Right atrium auricular region (tissue), 2 donors: ENCODE results near the gene CFTR. TPM values are rescaled to one million over a fixed set of nuclear protein-coding genes. Genes with fewer than 3 reads are reported as not detected.

Source experiments
- DNase-seq: peaks from one replicate; pipeline ENCODE4 v3.0.0-alpha.2; 2019; ENCODE audit warnings: low spot score
- H3K27ac ChIP-seq, 2 donors: fragments of 200-600 bp; sonication (generic); 1 replicate in 1 of 2; 2 replicates in 1 of 2; pipeline ENCODE4 v1.5.1; 2016 to 2019
- H3K27me3 ChIP-seq, 2 donors: fragments of 200-600 bp; sonication (generic); one replicate each; pipeline versions ENCODE4 v1.5.1 to v1.6.0; 2017 to 2019
- H3K36me3 ChIP-seq: fragments of 200-600 bp; sonication (generic); one replicate; pipeline ENCODE4 v1.5.1; 2016
- H3K4me1 ChIP-seq, 2 donors: fragments of 200-600 bp; sonication (generic); one replicate each; pipeline versions ENCODE4 v1.5.1 to v1.6.0; 2017 to 2019
- H3K4me3 ChIP-seq, 2 donors: fragments of 200-600 bp; sonication (generic); 1 replicate in 1 of 2; 2 replicates in 1 of 2; pipeline ENCODE4 v1.5.1; 2017 to 2019; ENCODE audit warnings: mild to moderate bottlenecking in 1 of 2, moderate library complexity in 1 of 2
- H3K9me3 ChIP-seq, 2 donors: fragments of 200-600 bp; sonication (generic); one replicate each; pipeline ENCODE4 v1.5.1; 2019
- total RNA-seq, 2 donors: library from RNA; depleted of rRNA; stranded (reverse); fragments of >200 nt; gene quantifications; one replicate each; pipeline ENCODE4 v1.1.0, GENCODE V29; 2016
- TF ChIP-seq, protein P1 (sequence below), 2 donors: fragments of 200-600 bp; sonication (generic); IDR thresholded peaks; one replicate each; pipeline ENCODE4 v1.5.1; 2019; ENCODE audit warnings: antibody characterized with exemption in 2 of 2

Gene CFTR
- total RNA-seq, 2 donors from 2014 or later = 0.67 to 1.3 TPM

DNA sequence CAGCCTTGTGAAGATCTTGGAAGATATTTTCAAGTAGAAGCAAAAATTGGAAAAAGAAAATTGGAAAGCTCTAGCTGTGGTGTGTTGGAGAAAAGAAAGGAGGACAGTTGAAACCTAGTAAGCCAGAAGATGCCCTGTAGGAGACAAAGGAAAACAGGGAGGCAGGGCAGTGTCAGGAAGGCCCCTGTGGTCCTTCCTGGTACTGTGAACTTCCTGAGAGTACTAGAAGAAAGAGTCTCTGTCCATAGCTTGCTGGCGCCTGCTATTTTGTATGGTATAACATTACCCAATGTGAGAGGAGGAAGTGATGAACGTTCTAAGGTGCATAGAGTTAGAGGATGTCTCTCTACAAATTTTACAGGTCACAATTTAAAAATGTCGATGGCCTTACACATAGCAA is 210.3 kb downstream of the CFTR start:
- Histone ChIP-seq H3K27ac (no peak overlapping the region), H3K4me1 (no peaks in the 10 kb centered on the region), H3K36me3 (no peaks in the 10 kb centered on the region), H3K4me3 (no peak overlapping the region), H3K27me3 (no peaks in the 10 kb centered on the region), H3K9me3 (no peaks in the 10 kb centered on the region)
- TF ChIP-seq, protein P1, sequence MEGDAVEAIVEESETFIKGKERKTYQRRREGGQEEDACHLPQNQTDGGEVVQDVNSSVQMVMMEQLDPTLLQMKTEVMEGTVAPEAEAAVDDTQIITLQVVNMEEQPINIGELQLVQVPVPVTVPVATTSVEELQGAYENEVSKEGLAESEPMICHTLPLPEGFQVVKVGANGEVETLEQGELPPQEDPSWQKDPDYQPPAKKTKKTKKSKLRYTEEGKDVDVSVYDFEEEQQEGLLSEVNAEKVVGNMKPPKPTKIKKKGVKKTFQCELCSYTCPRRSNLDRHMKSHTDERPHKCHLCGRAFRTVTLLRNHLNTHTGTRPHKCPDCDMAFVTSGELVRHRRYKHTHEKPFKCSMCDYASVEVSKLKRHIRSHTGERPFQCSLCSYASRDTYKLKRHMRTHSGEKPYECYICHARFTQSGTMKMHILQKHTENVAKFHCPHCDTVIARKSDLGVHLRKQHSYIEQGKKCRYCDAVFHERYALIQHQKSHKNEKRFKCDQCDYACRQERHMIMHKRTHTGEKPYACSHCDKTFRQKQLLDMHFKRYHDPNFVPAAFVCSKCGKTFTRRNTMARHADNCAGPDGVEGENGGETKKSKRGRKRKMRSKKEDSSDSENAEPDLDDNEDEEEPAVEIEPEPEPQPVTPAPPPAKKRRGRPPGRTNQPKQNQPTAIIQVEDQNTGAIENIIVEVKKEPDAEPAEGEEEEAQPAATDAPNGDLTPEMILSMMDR (IDR thresholded peaks at IDR 0.05) = no peak
- no peak for DNase-seq

- Histone ChIP-seq H3K4me1 (no peaks in the 10 kb centered on the region), H3K4me3 (no peak overlapping the region), H3K27ac (no peak overlapping the region), H3K36me3 (no peaks in the 10 kb centered on the region), H3K9me3 (no peaks in the 10 kb centered on the region), H3K27me3 (no peaks in the 10 kb centered on the region)
- TF ChIP-seq, protein P1 (IDR thresholded peaks at IDR 0.05) = no peak
- no peak for DNase-seq
Observed at GRCh38 chr7:117692338-117692737, 212.5 kb downstream of the CFTR start.

DNA sequence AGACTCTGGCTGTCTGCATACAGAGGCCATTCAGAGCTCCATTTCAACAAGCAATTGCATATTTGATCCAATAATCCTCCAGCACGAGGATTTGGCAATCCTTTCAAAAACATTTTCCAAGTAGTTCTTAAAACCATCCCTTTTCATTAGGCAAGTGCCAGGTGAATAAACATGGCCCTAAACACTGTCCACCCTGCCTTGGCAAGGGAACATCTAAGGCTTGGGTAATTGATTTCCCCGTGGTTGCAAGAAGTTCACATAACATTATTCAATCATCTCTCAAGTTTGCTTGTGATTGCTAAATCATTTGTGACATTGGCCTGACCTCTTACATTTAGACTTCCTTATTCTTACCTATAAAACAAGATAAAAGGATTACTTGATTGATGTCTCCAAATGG is 218.2 kb downstream of the CFTR start:
- H3K4me1 ChIP-seq = no peaks in the 10 kb centered on the region
- H3K27me3 ChIP-seq = no peaks in the 10 kb centered on the region
- H3K9me3 ChIP-seq = no peaks in the 10 kb centered on the region
- H3K4me3 ChIP-seq = no peak overlapping the region
- TF ChIP-seq, protein P1 (IDR thresholded peaks at IDR 0.05) = no peak
- H3K36me3 ChIP-seq = no peaks in the 10 kb centered on the region
- H3K27ac ChIP-seq = no peak overlapping the region
- DNase-seq = no peak

DNA sequence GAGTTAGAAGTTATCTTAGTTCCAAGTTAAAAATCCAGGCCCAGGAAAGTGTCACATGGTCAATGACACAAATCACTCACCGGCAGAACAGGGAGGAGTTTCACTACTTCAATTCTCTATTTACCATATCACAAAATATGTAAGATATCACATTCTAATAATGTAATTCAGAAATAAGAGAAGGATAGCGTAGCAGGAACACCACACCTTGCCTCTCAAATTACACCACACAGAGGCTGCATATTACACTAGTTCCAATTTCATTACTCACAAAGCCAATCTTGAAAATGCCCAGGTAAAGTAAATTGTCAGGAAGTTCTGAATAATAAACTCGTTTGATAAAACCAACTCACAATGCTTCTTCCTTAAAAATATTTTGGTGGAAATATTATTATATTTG is 224.2 kb downstream of the CFTR start:
- Histone ChIP-seq H3K36me3 (no peaks in the 10 kb centered on the region), H3K27ac (no peak overlapping the region), H3K4me3 (no peak overlapping the region), H3K27me3 (no peaks in the 10 kb centered on the region), H3K9me3 (no peaks in the 10 kb centered on the region), H3K4me1 (no peaks in the 10 kb centered on the region)
- TF ChIP-seq, protein P1 (IDR thresholded peaks at IDR 0.05) = no peak
- no peak for DNase-seq

DNA sequence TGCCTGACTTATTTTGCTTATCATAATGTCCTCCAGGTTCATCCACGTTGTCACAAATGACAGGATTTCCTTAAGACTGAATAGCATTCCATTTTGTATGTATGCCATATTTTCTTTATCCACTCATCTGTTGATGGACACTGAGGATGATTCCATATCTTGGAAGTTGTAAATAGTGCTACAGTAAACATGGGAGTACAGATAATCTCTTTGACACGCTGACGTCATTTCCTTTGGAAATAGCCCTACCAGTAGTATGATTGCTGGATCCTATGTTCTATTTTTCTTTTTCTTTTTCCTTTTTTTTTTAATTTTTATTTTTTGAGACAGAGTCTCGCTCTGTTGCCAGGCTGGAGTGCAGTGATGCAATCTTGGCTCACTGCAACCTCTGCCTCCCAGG is 225.8 kb downstream of the CFTR start:
- H3K4me1 ChIP-seq = no peaks in the 10 kb centered on the region
- no peaks in the 10 kb centered on the region for H3K9me3 ChIP-seq
- H3K4me3 ChIP-seq = no peak overlapping the region
- H3K36me3 ChIP-seq = no peaks in the 10 kb centered on the region
- H3K27me3 ChIP-seq = no peaks in the 10 kb centered on the region
- no peak for DNase-seq
- no peak overlapping the region for H3K27ac ChIP-seq
- TF ChIP-seq, protein P1 (IDR thresholded peaks at IDR 0.05) = no peak

GRCh38 chr7:117706210-117706609 is 226.4 kb downstream of the CFTR start:
- Histone ChIP-seq H3K9me3 (no peaks in the 10 kb centered on the region), H3K4me1 (no peaks in the 10 kb centered on the region), H3K4me3 (no peak overlapping the region), H3K27me3 (no peaks in the 10 kb centered on the region), H3K36me3 (no peaks in the 10 kb centered on the region), H3K27ac (no peak overlapping the region)
- no peak for DNase-seq
- TF ChIP-seq, protein P1 (IDR thresholded peaks at IDR 0.05) = no peak
